ENCODE results near the gene SHH. TPM values are rescaled to one million over a fixed set of nuclear protein-coding genes. Genes with fewer than 3 reads are reported as not detected.

SHH gene
- total RNA-seq, 1 experiment from 2014 or later = 0.26 TPM

DNA sequence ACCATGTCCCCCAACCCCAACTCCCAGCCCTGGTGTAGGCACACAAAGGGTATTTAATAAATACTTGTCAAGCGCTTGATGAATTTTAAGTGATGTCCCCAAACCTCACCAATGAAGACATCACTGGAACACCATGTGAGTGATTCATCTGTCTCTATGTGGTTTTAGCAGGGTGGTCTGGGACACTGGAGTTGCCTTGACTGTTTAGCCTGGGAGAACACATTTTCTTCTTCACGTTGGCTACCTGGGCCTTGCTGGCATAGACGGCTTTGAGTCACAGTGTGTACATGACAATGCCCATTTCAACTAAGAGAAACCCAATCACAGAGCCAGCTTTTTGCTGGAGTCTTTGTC is 24.8 kb upstream of the SHH start (continued):
- TF ChIP-seq CREB1 (CRISPR knock-in tag; IDR thresholded peaks at IDR 0.05) = no peak

DNA sequence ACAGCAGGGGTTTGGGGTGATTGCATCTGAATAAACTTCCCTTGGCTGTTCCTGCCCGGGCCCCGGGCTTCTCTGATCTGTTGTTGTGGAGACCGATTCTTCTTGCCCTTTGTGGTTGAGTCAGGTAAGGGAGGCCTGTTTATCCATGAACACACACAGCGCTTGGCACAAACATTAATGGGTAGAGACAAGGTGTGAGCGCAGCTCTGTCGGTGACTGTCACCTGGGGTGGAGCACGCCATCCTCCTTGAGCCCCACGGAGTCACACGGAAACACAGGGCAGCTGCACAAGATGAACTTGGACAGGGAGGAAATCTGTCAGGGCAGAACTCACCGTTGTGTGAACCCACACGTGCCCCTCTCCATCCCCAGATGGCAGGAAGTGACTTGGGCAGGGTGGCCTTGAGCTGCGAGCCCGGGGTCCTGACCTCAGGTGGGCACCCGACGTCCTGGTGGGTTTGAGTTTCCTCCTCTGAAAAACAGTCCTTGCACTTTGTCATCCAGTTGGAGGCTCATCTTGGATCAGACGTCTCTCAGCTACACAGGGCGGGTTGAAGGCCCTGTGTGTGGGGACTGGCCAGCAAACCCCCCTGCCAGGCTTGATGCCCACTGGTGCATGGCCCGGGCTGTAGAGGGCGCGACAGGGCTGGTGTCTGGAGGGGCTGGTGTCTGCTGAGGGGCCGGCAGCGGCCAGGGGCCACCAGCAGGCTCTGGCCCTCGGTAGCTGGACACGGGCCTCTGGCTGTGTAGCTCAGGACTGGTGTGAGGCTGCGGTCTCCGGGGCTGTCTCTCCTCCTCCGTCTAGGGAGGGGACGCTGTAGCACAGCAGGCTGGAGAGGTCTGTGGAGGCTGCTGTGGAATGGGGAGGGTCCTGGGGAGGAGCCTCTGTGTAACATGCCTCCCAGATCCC is 24.2 kb upstream of the SHH start:
- POLR2A ChIA-PET = no interaction called here

DNA sequence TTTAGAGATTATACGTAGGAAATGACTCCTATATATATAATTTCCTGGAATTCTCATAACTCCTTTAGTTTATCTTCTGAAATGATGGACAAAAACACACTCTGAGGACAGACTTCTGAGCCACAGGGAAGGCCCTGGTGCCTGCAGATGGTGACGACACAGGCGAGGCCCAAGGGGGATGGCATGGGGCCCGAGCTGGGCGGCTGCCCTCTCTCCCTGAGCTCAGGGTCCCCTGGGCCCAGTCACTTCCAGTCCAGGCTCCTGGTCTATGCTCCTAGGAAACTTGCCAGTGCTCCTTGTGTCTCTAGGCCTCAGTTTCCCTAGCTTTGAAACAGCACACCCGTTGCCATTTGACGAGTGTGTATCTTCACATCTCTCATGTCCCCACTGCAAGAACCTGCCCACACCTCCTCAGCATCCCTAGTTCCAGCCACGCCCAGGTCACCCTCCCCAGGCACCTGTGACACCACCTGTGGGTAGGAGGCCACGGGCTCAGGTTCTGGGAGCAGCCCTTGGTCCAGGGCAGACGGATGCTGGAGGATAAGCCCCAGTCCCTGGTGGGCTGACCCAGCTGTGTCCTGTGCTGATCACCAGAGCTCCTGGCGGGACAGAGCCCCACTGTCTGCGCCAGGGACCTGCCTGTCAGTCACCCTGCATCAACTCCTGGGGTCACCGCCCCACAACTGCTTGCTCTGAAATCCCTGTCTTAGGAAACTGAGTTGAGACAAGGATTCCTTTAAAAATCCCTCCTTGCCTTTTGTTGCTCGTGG is 23.4 kb upstream of the SHH start:
- CTCF ChIA-PET = no interaction called here
- Mint-ChIP-seq H3K9me3 (peaks cover 4% of the 10 kb centered on the region; the same call in 1 of the 2 replicates), H3K27ac (no peak overlapping the region), H3K36me3 (no peaks in the 10 kb centered on the region), H3K4me3 (no peak overlapping the region), H3K27me3 (ENCODE audit: low read depth) (no peaks in the 10 kb centered on the region), H3K4me1 (peaks cover 8% of the 10 kb centered on the region)
- ATAC-seq (peak; percentile 30; the same call in 1 of the 2 replicates), DNase-seq (ENCODE audit: low spot score) (no peak)
- POLR2A ChIA-PET = no interaction called here
- TF ChIP-seq NFYB (CRISPR knock-in tag; conservative IDR thresholded peaks at IDR 0.05; ENCODE audit: low read depth) (no peak), IRF2 (CRISPR knock-in tag; IDR thresholded peaks at IDR 0.05; ENCODE audit: borderline replicate concordance, low read depth) (no peak), ZNF263 (CRISPR knock-in tag; IDR thresholded peaks at IDR 0.05; ENCODE audit: low read depth) (no peak), GABPB1 (CRISPR knock-in tag; IDR thresholded peaks at IDR 0.05) (no peak), ZNF232 (CRISPR knock-in tag; IDR thresholded peaks at IDR 0.05) (no peak)
- TF ChIP-seq, protein P1, sequence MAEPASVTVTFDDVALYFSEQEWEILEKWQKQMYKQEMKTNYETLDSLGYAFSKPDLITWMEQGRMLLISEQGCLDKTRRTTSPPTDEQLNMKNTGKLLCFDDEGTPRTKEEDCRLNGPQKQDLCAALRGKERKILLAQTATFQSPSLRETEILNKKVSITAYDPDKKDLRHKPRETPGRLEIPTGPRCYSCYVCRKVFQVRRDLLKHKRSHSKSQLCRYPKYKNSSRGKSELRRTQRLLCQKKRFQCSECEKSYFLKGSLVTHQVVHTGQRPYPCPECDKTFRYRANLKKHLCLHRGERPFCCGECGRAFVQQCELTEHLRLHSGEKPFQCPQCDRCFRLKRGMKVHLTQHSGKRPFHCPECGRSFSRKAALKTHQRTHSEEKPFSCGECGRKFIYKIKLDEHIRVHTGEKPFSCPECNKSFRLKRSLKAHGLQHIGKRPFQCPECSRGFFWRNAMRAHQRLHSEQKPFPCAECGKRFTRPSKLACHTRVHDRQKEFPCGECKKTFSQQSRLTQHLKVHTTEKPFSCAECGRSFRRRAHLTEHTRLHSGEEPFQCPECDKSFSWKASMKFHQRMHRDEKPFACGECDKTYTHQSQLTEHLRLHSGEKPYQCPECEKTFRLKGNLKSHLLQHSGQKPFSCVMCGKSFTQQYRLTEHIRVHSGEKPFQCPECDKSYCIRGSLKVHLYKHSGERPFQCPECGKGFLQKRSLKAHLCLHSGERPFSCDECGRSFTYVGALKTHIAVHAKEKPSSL (CRISPR knock-in tag; conservative IDR thresholded peaks at IDR 0.05) = no peak
- TF ChIP-seq, protein P2, sequence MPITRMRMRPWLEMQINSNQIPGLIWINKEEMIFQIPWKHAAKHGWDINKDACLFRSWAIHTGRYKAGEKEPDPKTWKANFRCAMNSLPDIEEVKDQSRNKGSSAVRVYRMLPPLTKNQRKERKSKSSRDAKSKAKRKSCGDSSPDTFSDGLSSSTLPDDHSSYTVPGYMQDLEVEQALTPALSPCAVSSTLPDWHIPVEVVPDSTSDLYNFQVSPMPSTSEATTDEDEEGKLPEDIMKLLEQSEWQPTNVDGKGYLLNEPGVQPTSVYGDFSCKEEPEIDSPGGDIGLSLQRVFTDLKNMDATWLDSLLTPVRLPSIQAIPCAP (CRISPR knock-in tag; IDR thresholded peaks at IDR 0.05) = no peak
- TF ChIP-seq, protein P3, sequence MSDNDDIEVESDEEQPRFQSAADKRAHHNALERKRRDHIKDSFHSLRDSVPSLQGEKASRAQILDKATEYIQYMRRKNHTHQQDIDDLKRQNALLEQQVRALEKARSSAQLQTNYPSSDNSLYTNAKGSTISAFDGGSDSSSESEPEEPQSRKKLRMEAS (CRISPR knock-in tag; IDR thresholded peaks at IDR 0.05) = no peak

More for the DNA sequence above, 24.2 kb upstream of the SHH start:
- ATAC-seq (peak; percentile 39), DNase-seq (ENCODE audit: low spot score) (no peak)
- H3K36me3 Mint-ChIP-seq = no peaks in the 10 kb centered on the region
- CTCF ChIA-PET = interaction anchor here (1.0 kb wide), 1 partner anchor 49 kb away, joined by 3 read pairs; no protein-coding TSS in a partner anchor
- no peak overlapping the region for H3K4me3 Mint-ChIP-seq
- H3K9me3 Mint-ChIP-seq = peaks cover 4% of the 10 kb centered on the region; the same call in 1 of the 2 replicates
- peaks cover 8% of the 10 kb centered on the region for H3K4me1 Mint-ChIP-seq
- TF ChIP-seq, protein P1 (CRISPR knock-in tag; conservative IDR thresholded peaks at IDR 0.05) = no peak
- no peak for TF ChIP-seq KAT7 (CRISPR knock-in tag; IDR thresholded peaks at IDR 0.05; ENCODE audit: borderline replicate concordance)
- TF ChIP-seq NFATC4 (CRISPR knock-in tag; IDR thresholded peaks at IDR 0.05) = no peak
- no peak for TF ChIP-seq ZNF121 (CRISPR knock-in tag; IDR thresholded peaks at IDR 0.05)
- TF ChIP-seq, protein P4, sequence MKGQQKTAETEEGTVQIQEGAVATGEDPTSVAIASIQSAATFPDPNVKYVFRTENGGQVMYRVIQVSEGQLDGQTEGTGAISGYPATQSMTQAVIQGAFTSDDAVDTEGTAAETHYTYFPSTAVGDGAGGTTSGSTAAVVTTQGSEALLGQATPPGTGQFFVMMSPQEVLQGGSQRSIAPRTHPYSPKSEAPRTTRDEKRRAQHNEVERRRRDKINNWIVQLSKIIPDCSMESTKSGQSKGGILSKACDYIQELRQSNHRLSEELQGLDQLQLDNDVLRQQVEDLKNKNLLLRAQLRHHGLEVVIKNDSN (CRISPR knock-in tag; IDR thresholded peaks at IDR 0.05) = no peak
- TF ChIP-seq, protein P5, sequence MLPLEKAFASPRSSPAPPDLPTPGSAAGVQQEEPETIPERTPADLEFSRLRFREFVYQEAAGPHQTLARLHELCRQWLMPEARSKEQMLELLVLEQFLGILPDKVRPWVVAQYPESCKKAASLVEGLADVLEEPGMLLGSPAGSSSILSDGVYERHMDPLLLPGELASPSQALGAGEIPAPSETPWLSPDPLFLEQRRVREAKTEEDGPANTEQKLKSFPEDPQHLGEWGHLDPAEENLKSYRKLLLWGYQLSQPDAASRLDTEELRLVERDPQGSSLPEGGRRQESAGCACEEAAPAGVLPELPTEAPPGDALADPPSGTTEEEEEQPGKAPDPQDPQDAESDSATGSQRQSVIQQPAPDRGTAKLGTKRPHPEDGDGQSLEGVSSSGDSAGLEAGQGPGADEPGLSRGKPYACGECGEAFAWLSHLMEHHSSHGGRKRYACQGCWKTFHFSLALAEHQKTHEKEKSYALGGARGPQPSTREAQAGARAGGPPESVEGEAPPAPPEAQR (CRISPR knock-in tag; IDR thresholded peaks at IDR 0.05) = no peak
- TF ChIP-seq, protein P6, sequence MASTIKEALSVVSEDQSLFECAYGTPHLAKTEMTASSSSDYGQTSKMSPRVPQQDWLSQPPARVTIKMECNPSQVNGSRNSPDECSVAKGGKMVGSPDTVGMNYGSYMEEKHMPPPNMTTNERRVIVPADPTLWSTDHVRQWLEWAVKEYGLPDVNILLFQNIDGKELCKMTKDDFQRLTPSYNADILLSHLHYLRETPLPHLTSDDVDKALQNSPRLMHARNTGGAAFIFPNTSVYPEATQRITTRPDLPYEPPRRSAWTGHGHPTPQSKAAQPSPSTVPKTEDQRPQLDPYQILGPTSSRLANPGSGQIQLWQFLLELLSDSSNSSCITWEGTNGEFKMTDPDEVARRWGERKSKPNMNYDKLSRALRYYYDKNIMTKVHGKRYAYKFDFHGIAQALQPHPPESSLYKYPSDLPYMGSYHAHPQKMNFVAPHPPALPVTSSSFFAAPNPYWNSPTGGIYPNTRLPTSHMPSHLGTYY (CRISPR knock-in tag; IDR thresholded peaks at IDR 0.05) = no peak
- no peak for TF ChIP-seq MYBL2 (CRISPR knock-in tag; IDR thresholded peaks at IDR 0.05)
- TF ChIP-seq, protein P7, sequence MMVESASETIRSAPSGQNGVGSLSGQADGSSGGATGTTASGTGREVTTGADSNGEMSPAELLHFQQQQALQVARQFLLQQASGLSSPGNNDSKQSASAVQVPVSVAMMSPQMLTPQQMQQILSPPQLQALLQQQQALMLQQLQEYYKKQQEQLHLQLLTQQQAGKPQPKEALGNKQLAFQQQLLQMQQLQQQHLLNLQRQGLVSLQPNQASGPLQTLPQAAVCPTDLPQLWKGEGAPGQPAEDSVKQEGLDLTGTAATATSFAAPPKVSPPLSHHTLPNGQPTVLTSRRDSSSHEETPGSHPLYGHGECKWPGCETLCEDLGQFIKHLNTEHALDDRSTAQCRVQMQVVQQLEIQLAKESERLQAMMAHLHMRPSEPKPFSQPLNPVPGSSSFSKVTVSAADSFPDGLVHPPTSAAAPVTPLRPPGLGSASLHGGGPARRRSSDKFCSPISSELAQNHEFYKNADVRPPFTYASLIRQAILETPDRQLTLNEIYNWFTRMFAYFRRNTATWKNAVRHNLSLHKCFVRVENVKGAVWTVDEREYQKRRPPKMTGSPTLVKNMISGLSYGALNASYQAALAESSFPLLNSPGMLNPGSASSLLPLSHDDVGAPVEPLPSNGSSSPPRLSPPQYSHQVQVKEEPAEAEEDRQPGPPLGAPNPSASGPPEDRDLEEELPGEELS (CRISPR knock-in tag; IDR thresholded peaks at IDR 0.05) = no peak
- no peak overlapping the region for H3K27ac Mint-ChIP-seq
- no peaks in the 10 kb centered on the region; the same call in 1 of the 2 replicates for H3K27me3 Mint-ChIP-seq (ENCODE audit: low read depth)

Data from WTC11 (cell line).